Upper lobe of left lung (tissue), 6 donors: Measurements from ENCODE around the gene GALE. TPM values are rescaled to one million over a fixed set of nuclear protein-coding genes. Genes with fewer than 3 reads are reported as not detected.

Source experiments
- ATAC-seq, 2 donors: fragments of 200-7000 bp; cut with Tn5 transposase; one replicate each; pipeline ENCODE4 v1.9.1; 2022; ENCODE audit warnings: mild to moderate bottlenecking in 2 of 2, moderate library complexity in 2 of 2; ENCODE audit not compliant: low FRiP score in 2 of 2
- DNase-seq, 2 donors: peaks; one replicate each; pipeline ENCODE4 v3.0.0-alpha.2; 2019 to 2020
- H3K27ac ChIP-seq, 4 donors: fragments of 200-600 bp; sonication (generic); one replicate each; pipeline ENCODE4 v1.5.1; 2016 to 2019
- H3K27me3 ChIP-seq, 4 donors: fragments of 200-600 bp; sonication (generic); one replicate each; pipeline ENCODE4 v1.5.1; 2017 to 2019
- H3K36me3 ChIP-seq, 4 donors: fragments of 200-600 bp; sonication (generic); one replicate each; pipeline ENCODE4 v1.5.1; 2016 to 2019
- H3K4me1 ChIP-seq, 4 donors: fragments of 200-600 bp; sonication (generic); one replicate each; pipeline ENCODE4 v1.5.1; 2018 to 2019
- H3K4me3 ChIP-seq, 4 donors: fragments of 200-600 bp; sonication (generic); one replicate each; pipeline ENCODE4 v1.5.1; 2017 to 2019; ENCODE audit warnings: mild to moderate bottlenecking in 2 of 4, moderate library complexity in 1 of 4
- H3K9me3 ChIP-seq, 4 donors: fragments of 200-600 bp; sonication (generic); one replicate each; pipeline ENCODE4 v1.5.1; 2018 to 2019
- CTCF ChIP-seq, 6 experiments: fragments of 450-650 bp in 4 of 6; fragments of 200-600 bp in 2 of 6; sonication (generic) in 2 of 6; IDR thresholded peaks; one replicate each; pipeline ENCODE4 v1.5.1; 2016 to 2019; ENCODE audit warnings: antibody characterized with exemption in 6 of 6
- EP300 ChIP-seq, 4 donors: sonication (generic); formaldehyde crosslinking; IDR thresholded peaks; one replicate each; pipeline ENCODE4 v1.5.1; 2017; ENCODE audit warnings: antibody characterized with exemption in 4 of 4, control low read depth in 2 of 4
- POLR2A ChIP-seq, 4 donors: fragments of 450-650 bp; IDR thresholded peaks; one replicate each; pipeline ENCODE4 v1.5.1; 2016 to 2017; ENCODE audit warnings: antibody characterized with exemption in 4 of 4, mild to moderate bottlenecking in 2 of 4
- POLR2AphosphoS5 ChIP-seq, 2 donors: sonication (generic); formaldehyde crosslinking; IDR thresholded peaks; one replicate each; pipeline ENCODE4 v1.5.1; 2017; ENCODE audit warnings: antibody characterized with exemption in 2 of 2
- WGBS, 2 donors: methylation state at CpG; one replicate each; pipeline ENCODE4 v1.1.5; 2017 to 2018; 5-methylcytosine and 5-hydroxymethylcytosine counted together
- total RNA-seq, 6 donors: library from RNA; depleted of rRNA in 4 of 6; stranded (reverse); fragments of >200 nt in 4 of 6; gene quantifications; one replicate each; pipeline versions ENCODE4 v1.1.0 to v1.2.1, GENCODE V29; 2016 to 2021
- donor health status: DM: no; HTN: no; CAD: no; lungs with moderate emphysema.
- donor health status: DM: no; HTN: yes; CAD: no; lungs with severe emphysema.

The GALE gene
- total RNA-seq, 6 donors from 2014 or later = 49.2 to 95.0 (median 59.7) TPM

GRCh38 chr1:23823767-23824166 lies 23.2 kb upstream of the GALE start:
- no peak overlapping the region for H3K27ac ChIP-seq
- WGBS, 2 donors = 81 to 83% methylated on average over 7 of the region's 7 CpGs
- no peak overlapping the region for H3K4me3 ChIP-seq
- peaks cover 0 to 9% (median 4%) of the 10 kb centered on the region in 4 donors for H3K36me3 ChIP-seq
- H3K4me1 ChIP-seq = peaks cover 7 to 13% (median 9%) of the 10 kb centered on the region in 4 donors
- TF ChIP-seq POLR2AphosphoS5 (IDR thresholded peaks at IDR 0.05) (no peak), CTCF (IDR thresholded peaks at IDR 0.05) (no peak), POLR2A (IDR thresholded peaks at IDR 0.05) (no peak), EP300 (IDR thresholded peaks at IDR 0.05) (no peak)
- no peak for ATAC-seq
- no peaks in the 10 kb centered on the region for H3K27me3 ChIP-seq
- no peak for DNase-seq
- no peaks in the 10 kb centered on the region for H3K9me3 ChIP-seq

- Histone ChIP-seq H3K27ac (no peak overlapping the region), H3K36me3 (peaks cover 6 to 69% (median 53%) of the 10 kb centered on the region in 4 donors), H3K27me3 (no peaks in the 10 kb centered on the region), H3K4me1 (no peaks in the 10 kb centered on the region), H3K9me3 (no peaks in the 10 kb centered on the region), H3K4me3 (no peak overlapping the region)
- ATAC-seq = no peak
- TF ChIP-seq POLR2AphosphoS5 (IDR thresholded peaks at IDR 0.05) (no peak), EP300 (IDR thresholded peaks at IDR 0.05) (no peak)
- DNase-seq = no peak
- WGBS, 2 donors = 84 to 98% methylated on average over 3 of the region's 3 CpGs
Observed at GRCh38 chr1:23817633-23818032, 17.1 kb upstream of the GALE start.

- Histone ChIP-seq H3K4me1 (no peaks in the 10 kb centered on the region), H3K27me3 (no peaks in the 10 kb centered on the region), H3K9me3 (no peaks in the 10 kb centered on the region), H3K4me3 (no peak overlapping the region), H3K27ac (no peak overlapping the region), H3K36me3 (peaks cover 6 to 76% (median 56%) of the 10 kb centered on the region in 4 donors)
- ATAC-seq (no peak), DNase-seq (no peak)
- no peak for TF ChIP-seq POLR2A (IDR thresholded peaks at IDR 0.05)
- TF ChIP-seq EP300 (IDR thresholded peaks at IDR 0.05) = no peak
- TF ChIP-seq CTCF (IDR thresholded peaks at IDR 0.05) = no peak
- TF ChIP-seq POLR2AphosphoS5 (IDR thresholded peaks at IDR 0.05) = no peak
Observed at GRCh38 chr1:23816906-23817305, 16.4 kb upstream of the GALE start.

- H3K36me3 ChIP-seq = peaks cover 6 to 82% (median 57%) of the 10 kb centered on the region in 4 donors
- TF ChIP-seq POLR2AphosphoS5 (IDR thresholded peaks at IDR 0.05) = no peak
- no peak for TF ChIP-seq CTCF (IDR thresholded peaks at IDR 0.05)
- TF ChIP-seq POLR2A (IDR thresholded peaks at IDR 0.05) = no peak
- no peak for TF ChIP-seq EP300 (IDR thresholded peaks at IDR 0.05)
- WGBS, 2 donors = 91% methylated on average over 3 of the region's 3 CpGs; no CpG with 5 or more reads in 1 of the 2 donors
Observed at GRCh38 chr1:23816361-23816760, 15.8 kb upstream of the GALE start.

GRCh38 chr1:23814016-23814415 lies 13.5 kb upstream of the GALE start:
- H3K4me3 ChIP-seq = no peak overlapping the region
- no peak for TF ChIP-seq POLR2A (IDR thresholded peaks at IDR 0.05)
- TF ChIP-seq CTCF (IDR thresholded peaks at IDR 0.05) = no peak
- TF ChIP-seq EP300 (IDR thresholded peaks at IDR 0.05) = no peak
- no peaks in the 10 kb centered on the region for H3K27me3 ChIP-seq
- no peak overlapping the region for H3K27ac ChIP-seq
- H3K36me3 ChIP-seq = peaks cover 6 to 75% (median 54%) of the 10 kb centered on the region in 4 donors
- no peaks in the 10 kb centered on the region for H3K9me3 ChIP-seq
- WGBS, 2 donors = 83 to 91% methylated on average over 4 of the region's 4 CpGs
- DNase-seq (no peak), ATAC-seq (no peak)
- H3K4me1 ChIP-seq = peaks cover 0 to 13% (median 5%) of the 10 kb centered on the region in 4 donors

More at GRCh38 chr1:23816361-23816760, 15.8 kb upstream of the GALE start:
- Histone ChIP-seq H3K27ac (no peak overlapping the region), H3K27me3 (no peaks in the 10 kb centered on the region), H3K4me1 (no peaks in the 10 kb centered on the region), H3K9me3 (no peaks in the 10 kb centered on the region), H3K4me3 (no peak overlapping the region)
- DNase-seq = no peak
- no peak for ATAC-seq
